HG03095 (cell line): ENCODE results near the gene DTX1.

Experiments used
- ATAC-seq: cut with Tn5 transposase; IDR thresholded peaks from one replicate; pipeline ENCODE4 v1.9.1; 2021; ENCODE audit warnings: moderate library complexity; ENCODE audit not compliant: unreplicated experiment

Gene DTX1

GRCh38 chr12:113092607-113093408 lies 36.3 kb downstream of the DTX1 start:
- ATAC-seq: no peak

GRCh38 chr12:113093409-113094101 lies 37.0 kb downstream of the DTX1 start:
- ATAC-seq: no peak

- ATAC-seq: no peak
Measured at GRCh38 chr12:113094738-113095137, 38.2 kb downstream of the DTX1 start.

GRCh38 chr12:113095405-113095804 lies 38.9 kb downstream of the DTX1 start:
- ATAC-seq: no peak

GRCh38 chr12:113096675-113097461 lies 40.3 kb downstream of the DTX1 start:
- no peak for ATAC-seq

GRCh38 chr12:113097716-113098440 lies 41.3 kb downstream of the DTX1 start:
- no peak for ATAC-seq

- no peak for ATAC-seq
Measured at GRCh38 chr12:113098441-113099028, 42.0 kb downstream of the DTX1 start.

GRCh38 chr12:113099364-113099763 lies 42.8 kb downstream of the DTX1 start:
- ATAC-seq: no peak

GRCh38 chr12:113099764-113100163 lies 43.2 kb downstream of the DTX1 start:
- ATAC-seq: no peak

- ATAC-seq: no peak
Measured at GRCh38 chr12:113101751-113102150, 45.2 kb downstream of the DTX1 start.

GRCh38 chr12:113102811-113103210 lies 46.3 kb downstream of the DTX1 start:
- no peak for ATAC-seq

GRCh38 chr12:113103756-113104450 lies 47.4 kb downstream of the DTX1 start:
- ATAC-seq: no peak

- no peak for ATAC-seq
Measured at GRCh38 chr12:113104953-113105510, 48.5 kb downstream of the DTX1 start.

GRCh38 chr12:113105606-113106271 lies 49.2 kb downstream of the DTX1 start:
- no peak for ATAC-seq

GRCh38 chr12:113106361-113106760 lies 49.8 kb downstream of the DTX1 start:
- ATAC-seq: no peak

- no peak for ATAC-seq
Measured at GRCh38 chr12:113108308-113108707, 51.8 kb downstream of the DTX1 start.

- no peak for ATAC-seq
Measured at GRCh38 chr12:113109360-113109759, 52.8 kb downstream of the DTX1 start.

- no peak for ATAC-seq
Measured at GRCh38 chr12:113109872-113110599, 53.5 kb downstream of the DTX1 start.
